Cerebellar cortex (tissue), 1 donor: ENCODE measurements around the gene NANS.
"Not testable (repeated sequence)": the region's sequence is repeated elsewhere in the genome, so short reads cannot be mapped to it uniquely, and the experiment has no call there.

Experiments used
- DNase-seq: peaks from one replicate; pipeline ENCODE4 v3.0.0-alpha.2; 2015; ENCODE audit warnings: low spot score

NANS gene

GRCh38 chr9:98100456-98100855 lies 43.9 kb downstream of the NANS start:
- DNase-seq: no peak

DNA sequence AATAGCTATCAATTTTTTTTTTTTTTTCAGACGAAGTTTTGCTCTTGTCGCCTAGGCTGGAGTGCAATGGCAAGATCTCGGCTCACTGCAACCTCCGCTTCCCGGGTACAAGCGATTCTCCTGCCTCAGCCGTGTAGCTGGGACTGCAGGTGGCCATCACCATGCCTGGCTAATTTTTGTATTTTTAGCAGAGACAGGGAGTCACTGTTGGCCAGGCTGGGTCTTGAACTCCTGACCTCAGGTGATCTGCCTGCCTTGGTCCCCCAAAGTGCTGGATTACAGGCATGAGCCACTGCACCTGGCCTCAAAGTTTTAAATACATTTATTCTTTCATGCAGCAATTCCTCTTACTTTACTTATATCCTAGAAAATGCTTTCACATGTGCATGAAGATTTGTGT lies 44.9 kb downstream of the NANS start:
- DNase-seq: no peak

- no peak for DNase-seq
Measured at GRCh38 chr9:98101868-98102273, 45.3 kb downstream of the NANS start.

DNA sequence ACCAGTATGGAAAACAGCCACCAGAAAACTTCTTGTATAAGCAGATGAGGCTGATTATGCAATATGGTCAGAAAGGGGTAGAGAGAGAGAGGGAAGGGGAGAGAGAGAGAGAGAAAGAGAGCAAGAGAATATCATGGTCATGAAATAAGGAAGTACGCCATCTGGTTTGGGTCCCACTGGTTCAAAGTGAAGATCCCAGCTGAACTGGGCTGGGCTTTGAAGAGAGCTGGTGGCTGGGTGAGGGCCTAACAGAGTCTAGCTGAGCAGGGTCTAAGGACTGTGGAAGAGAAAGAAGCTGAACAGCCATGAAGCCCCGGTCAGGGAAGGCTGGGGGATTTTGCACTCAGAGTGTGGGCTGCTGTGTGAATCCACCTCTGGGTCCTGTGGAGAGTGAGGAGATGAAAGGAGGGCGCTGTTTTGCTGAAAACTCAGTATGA lies 47.9 kb downstream of the NANS start:
- DNase-seq: no peak

DNA sequence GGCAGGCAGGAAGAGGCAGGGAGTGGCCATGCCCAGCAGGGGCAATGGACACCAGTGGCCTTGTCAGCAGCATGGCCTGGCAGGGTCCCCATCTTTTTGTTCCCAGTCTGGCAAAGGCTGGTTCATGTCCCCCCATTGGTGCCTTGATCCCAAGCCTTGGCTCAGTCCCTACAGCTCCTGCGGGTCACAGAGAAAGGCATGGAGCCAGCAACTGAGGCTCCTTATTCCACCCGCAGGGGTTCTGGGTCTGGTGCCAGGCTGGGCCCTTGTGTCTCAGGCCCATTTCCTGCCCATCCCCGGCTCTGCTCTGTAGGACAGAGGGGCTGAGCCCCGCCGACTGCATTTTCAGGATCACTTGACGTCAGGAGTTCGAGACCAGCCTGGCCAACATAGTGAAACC lies 48.5 kb downstream of the NANS start:
- no peak for DNase-seq

DNA sequence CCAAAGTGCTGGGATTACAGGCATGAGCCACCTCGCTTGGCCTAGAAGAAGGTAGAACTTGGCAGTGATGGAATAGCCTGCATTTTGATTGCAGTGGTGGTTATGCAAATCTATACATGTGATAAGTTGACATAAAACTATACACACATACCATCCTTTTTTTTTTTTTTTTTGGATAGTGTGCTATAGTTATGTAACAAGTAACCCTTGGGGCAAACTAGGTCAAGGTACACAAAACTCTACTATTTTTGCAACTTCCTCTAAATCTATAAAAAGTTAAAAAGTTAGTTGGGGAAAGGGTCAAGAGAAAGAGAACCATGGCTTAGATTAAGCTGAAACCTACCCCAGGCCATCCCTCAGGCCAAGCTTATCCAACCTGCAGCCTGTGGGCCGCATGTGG lies 51.4 kb downstream of the NANS start:
- DNase-seq: no peak

DNA sequence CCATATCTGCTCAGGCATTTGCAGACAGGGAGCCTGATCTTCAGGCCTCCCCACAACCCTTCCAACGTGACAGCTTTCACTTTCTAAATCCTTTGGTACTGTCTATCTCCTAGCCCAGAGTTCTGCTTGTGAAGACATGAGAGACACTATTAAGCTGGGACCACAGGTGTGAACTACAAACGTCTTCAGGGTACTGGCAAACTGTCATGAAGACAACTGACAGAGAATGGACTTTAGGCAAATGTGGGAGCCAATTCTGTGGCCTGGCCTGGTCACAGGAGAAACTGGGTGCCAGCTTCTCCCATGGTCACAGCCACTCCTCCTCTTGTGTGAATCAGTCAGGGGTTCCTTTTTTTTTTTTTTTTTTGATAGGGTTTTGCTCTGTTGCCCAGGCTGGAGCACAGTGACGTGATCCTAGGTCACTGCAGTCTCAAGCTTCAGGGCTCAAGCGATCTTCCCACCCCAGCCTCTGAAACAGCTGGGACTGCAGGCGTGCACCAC lies 52.0 kb downstream of the NANS start:
- DNase-seq: no peak

DNA sequence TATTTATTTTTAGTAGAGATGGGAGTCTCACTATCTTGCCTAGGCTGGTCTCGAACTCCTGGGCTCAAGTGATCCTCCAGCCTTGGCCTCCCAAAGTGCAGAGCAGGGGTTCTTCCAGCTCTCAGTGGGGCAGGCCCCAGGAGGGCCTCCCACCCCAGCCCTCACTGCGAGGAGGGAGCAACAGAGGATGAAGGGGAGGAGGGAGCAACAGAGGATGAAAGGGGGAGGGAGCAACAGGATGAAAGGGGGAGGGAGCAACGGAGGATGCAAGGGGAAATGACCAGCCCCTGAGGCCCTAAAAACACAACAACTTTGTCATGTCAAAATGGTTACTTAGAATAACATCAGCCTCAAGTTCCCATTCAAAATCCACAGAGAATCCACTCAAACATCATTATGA lies 52.5 kb downstream of the NANS start:
- DNase-seq: no peak

DNA sequence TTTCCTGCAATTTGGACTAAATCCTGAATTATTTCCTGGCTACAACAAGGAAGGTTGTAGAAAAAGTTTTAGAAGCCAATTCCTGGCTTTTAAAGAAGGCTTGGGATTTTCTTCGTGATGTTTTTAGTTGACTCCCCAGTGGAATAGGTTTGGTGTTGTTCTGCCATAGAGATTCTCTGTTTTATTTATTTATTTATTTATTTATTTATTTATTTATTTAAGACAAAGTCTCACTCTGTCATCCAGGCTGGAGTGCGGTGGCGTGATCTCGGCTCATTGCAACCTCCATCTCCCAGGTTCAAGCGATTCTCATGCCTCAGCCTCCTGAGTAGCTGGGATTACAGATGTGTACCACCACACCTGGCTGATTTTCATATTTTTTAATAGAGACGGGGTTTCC lies 60.6 kb downstream of the NANS start:
- DNase-seq: not testable (repeated sequence)

- DNase-seq: peak; percentile 57
Measured at GRCh38 chr9:98117984-98118639, 61.6 kb downstream of the NANS start.

- DNase-seq: peak; percentile 11
Measured at GRCh38 chr9:98118640-98119601, 62.4 kb downstream of the NANS start, which contains the start of gene TRIM14. TSS of gene TRIM14 (minus strand) at chr9:98119222. CDS start at chr9:98119188, 34 bp downstream.

DNA sequence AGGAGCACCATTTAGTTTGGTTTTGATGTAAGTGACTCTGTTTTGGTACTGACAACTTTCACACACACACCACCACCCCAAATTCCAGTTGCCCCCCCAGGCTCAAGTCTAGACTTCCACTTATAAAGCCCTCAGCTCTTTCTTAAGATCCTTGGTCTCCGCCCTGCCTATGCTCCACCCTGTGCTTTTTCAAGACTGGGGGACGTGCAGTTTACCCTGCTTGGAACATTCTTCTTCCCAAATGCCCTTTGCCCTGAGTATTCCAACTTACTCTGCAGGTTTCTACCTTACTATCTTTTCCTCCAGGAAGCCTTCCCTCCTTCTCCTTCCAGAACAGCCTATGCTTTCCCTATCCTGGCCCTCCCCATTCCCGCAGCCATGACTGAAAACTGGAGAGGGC lies 63.9 kb downstream of the NANS start:
- DNase-seq: no peak

- peak; percentile 31 for DNase-seq
Measured at GRCh38 chr9:98121058-98121457, 64.5 kb downstream of the NANS start.

DNA sequence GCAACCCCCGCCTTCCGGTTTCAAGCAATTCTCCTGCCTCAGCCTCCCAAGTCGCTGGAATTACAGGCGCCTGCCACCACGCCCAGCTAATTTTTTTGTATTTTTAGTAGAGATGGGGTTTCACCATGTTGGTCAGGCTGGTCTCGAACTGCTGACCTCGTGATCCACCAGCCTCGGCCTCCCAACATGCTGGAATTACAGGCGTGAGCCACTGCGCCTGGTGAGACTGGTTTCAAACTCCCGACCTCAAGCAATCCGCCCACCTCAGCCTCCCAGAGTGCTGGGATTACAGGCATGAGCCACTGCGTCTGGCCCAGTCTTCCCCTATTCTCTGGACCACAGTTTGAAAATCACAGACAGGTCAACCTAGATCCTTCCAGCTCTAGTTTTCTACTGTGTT lies 67.6 kb downstream of the NANS start:
- not testable (repeated sequence) for DNase-seq

GRCh38 chr9:98124637-98125426 lies 68.3 kb downstream of the NANS start:
- no peak for DNase-seq

- DNase-seq: no peak
Measured at GRCh38 chr9:98127226-98127625, 70.7 kb downstream of the NANS start.

GRCh38 chr9:98128316-98128715 lies 71.8 kb downstream of the NANS start:
- DNase-seq: no peak

DNA sequence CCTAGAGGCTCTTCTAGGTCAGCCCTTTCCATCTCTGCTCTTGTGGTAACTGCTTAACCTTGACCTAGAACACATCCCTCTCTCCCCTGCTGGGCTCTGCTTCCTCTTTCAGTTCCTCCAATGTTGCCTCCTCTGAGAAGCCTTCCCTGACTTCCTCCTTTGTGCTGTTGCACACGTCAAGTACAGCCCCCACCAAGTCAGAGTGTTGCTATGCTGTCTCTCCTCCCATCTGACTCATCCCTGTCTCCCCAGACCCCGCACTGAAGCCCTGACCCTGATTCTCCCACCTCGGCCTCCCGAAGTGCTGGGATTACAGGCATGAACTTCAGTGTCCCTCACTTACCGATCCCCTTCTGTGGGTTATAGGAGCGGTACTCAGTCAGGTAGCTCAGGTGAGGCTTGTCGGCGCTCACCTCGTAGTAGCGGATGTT lies 72.9 kb downstream of the NANS start:
- DNase-seq: no peak

GRCh38 chr9:98130060-98130459 lies 73.5 kb downstream of the NANS start:
- not testable (repeated sequence) for DNase-seq

GRCh38 chr9:98130576-98131228 lies 74.2 kb downstream of the NANS start:
- no peak for DNase-seq

- DNase-seq: peak; percentile 7
Measured at GRCh38 chr9:98132158-98132557, 75.6 kb downstream of the NANS start.
